Heart right ventricle (tissue), 16 donors: ENCODE results near the gene CIROP. TPM values are rescaled to one million over a fixed set of nuclear protein-coding genes. Genes with fewer than 3 reads are reported as not detected.
"Not testable (repeated sequence)": the region's sequence is repeated elsewhere in the genome, so short reads cannot be mapped to it uniquely, and the experiment has no call there.

Source experiments
- ATAC-seq, 8 donors: fragments of 200-7000 bp; cut with Tn5 transposase; one replicate each; pipeline ENCODE4 v1.9.1; 2020; ENCODE audit warnings: mild to moderate bottlenecking in 8 of 8, moderate library complexity in 8 of 8, moderate number of reproducible peaks in 1 of 8
- DNase-seq, 2 donors: peaks; one replicate each; pipeline ENCODE4 v3.0.0-alpha.2; 2020
- H3K27ac ChIP-seq, 10 donors: fragments of 200-600 bp; sonication (generic) in 2 of 10; one replicate each; pipeline versions ENCODE4 v1.5.0 to v1.8.0; 2020 to 2022; ENCODE audit warnings: mild to moderate bottlenecking in 3 of 10
- H3K27me3 ChIP-seq, 7 donors: fragments of 200-600 bp; one replicate each; pipeline ENCODE4 v1.8.0; 2021 to 2022; ENCODE audit warnings: mild to moderate bottlenecking in 2 of 7
- H3K36me3 ChIP-seq, 9 donors: fragments of 200-600 bp; sonication (generic) in 1 of 9; one replicate each; pipeline versions ENCODE4 v1.5.0 to v1.8.0; 2020 to 2022; ENCODE audit warnings: mild to moderate bottlenecking in 2 of 9
- H3K4me1 ChIP-seq, 9 donors: fragments of 200-600 bp; sonication (generic) in 1 of 9; one replicate each; pipeline versions ENCODE4 v1.5.0 to v1.8.0; 2020 to 2022; ENCODE audit warnings: mild to moderate bottlenecking in 4 of 9
- H3K4me3 ChIP-seq, 10 donors: fragments of 200-600 bp; sonication (generic) in 2 of 10; one replicate each; pipeline versions ENCODE4 v1.5.0 to v1.8.0; 2020 to 2022; ENCODE audit warnings: mild to moderate bottlenecking in 7 of 10, moderate library complexity in 2 of 10
- H3K9me3 ChIP-seq, 11 donors: fragments of 200-600 bp in 10 of 11; sonication (generic) in 2 of 11; one replicate each; pipeline versions ENCODE4 v1.5.0 to v1.8.0; 2013 to 2022; ENCODE audit warnings: mild to moderate bottlenecking in 2 of 11, control low read depth in 1 of 11, moderate library complexity in 1 of 11
- WGBS, 2 donors: extraction: QIAGEN DNeasy Blood & Tissue Kit; methylation state at CpG; one replicate each; pipeline ENCODE4 v1.1.7; 2013; ENCODE audit warnings: inconsistent platforms in 1 of 2; 5-methylcytosine and 5-hydroxymethylcytosine counted together
- intact Hi-C, 10 donors: fragments of 100-400 bp; cut with DNase I; formaldehyde crosslinking; loops; one replicate each; pipeline versions ENCODE4 v1.11.1 to v1.14.2; 2022
- polyA plus RNA-seq, 2 donors: library from polyadenylated mRNA; stranded (reverse); fragments of 200-250 nt; gene quantifications; one replicate each; pipeline ENCODE4 v1.2.3, GENCODE V29; 2013
- total RNA-seq, 10 donors: library from RNA; stranded (reverse); fragmentation: NEBNext Ultra II Directional in 3 of 10; extraction: Animal tissue kit (Norgen Biotek cat#: 25700) in 3 of 10; gene quantifications; one replicate each; pipeline versions ENCODE4 v1.2.1 to v1.2.4, GENCODE V29; 2021 to 2023
- TF ChIP-seq, protein P1 (sequence below), 9 donors: fragments of 200-600 bp; sonication (generic) in 2 of 9; IDR thresholded peaks; one replicate each; pipeline versions ENCODE4 v1.5.0 to v1.8.0; 2021 to 2022; ENCODE audit warnings: antibody characterized with exemption in 9 of 9, mild to moderate bottlenecking in 5 of 9, moderate library complexity in 1 of 9
- donor health status: Arrhythmogenic right ventricular cardiomyopathy.
- donor health status: ischemic (EF 13 %, LVEDD 7.1; RV severe dilation, severe dysfunction).
- donor health status: healthy with polysubstance abuse.
- donor health status: DM: no; HTN: yes; CAD: no.
- donor health status: DM: no; HTN: no; CAD: no.
- donor health status: ischemic (EF 25% LVEDD 6.9; RV normal size, moderate dysfunction).
- donor health status: ischemic (EF 25% LVEDD 5.7; RV mildly dilated, moderate dysfunction).
- donor health status: healthy.
- donor health status: DM: yes; HTN: yes; CAD: no.
- donor health status: Ischemic cardiomyopathy.
- donor health status: ischemic (EF 35%, LVEDD 5.7; RV mildly dilated, moderate dysfunction).
- donor health status: nonischemic (EF 11% LVEDD 7.7; RV severe dilation, severe dysfunction).
- donor health status: DM: yes; HTN: yes; CAD: no.
- donor health status: PGD.
- donor health status: ischemic (EF 29% LVEDD 5.4; RV normal size, mild dysfunction).
- donor health status: nonischemic (EF 23%, LVEDD 6.1; RV moderate dilation, normal function).

The CIROP gene
- total and polyA plus RNA-seq, 12 donors: not detected

GRCh38 chr14:23113431-23114119, 8.8 kb upstream of the CIROP start:
- Histone ChIP-seq H3K27ac (peak overlapping the region in 1 of 10 donors; percentile 42), H3K4me3 (no peak overlapping the region), H3K27me3 (peaks cover 0 to 29% (median 7%) of the 10 kb centered on the region in 7 donors), H3K4me1 (peaks cover 0 to 36% (median 0%) of the 10 kb centered on the region in 9 donors), H3K9me3 (no peaks in the 10 kb centered on the region), H3K36me3 (no peaks in the 10 kb centered on the region)
- intact Hi-C loops: no loop called here
- DNase-seq (no peak), ATAC-seq (peak in 6 of 8 donors; percentile 6 to 41 (median 20))
- WGBS, 2 donors: 37 to 59% methylated on average over 10 of the region's 10 CpGs
- TF ChIP-seq, protein P1, sequence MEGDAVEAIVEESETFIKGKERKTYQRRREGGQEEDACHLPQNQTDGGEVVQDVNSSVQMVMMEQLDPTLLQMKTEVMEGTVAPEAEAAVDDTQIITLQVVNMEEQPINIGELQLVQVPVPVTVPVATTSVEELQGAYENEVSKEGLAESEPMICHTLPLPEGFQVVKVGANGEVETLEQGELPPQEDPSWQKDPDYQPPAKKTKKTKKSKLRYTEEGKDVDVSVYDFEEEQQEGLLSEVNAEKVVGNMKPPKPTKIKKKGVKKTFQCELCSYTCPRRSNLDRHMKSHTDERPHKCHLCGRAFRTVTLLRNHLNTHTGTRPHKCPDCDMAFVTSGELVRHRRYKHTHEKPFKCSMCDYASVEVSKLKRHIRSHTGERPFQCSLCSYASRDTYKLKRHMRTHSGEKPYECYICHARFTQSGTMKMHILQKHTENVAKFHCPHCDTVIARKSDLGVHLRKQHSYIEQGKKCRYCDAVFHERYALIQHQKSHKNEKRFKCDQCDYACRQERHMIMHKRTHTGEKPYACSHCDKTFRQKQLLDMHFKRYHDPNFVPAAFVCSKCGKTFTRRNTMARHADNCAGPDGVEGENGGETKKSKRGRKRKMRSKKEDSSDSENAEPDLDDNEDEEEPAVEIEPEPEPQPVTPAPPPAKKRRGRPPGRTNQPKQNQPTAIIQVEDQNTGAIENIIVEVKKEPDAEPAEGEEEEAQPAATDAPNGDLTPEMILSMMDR (IDR thresholded peaks at IDR 0.05): no peak

DNA sequence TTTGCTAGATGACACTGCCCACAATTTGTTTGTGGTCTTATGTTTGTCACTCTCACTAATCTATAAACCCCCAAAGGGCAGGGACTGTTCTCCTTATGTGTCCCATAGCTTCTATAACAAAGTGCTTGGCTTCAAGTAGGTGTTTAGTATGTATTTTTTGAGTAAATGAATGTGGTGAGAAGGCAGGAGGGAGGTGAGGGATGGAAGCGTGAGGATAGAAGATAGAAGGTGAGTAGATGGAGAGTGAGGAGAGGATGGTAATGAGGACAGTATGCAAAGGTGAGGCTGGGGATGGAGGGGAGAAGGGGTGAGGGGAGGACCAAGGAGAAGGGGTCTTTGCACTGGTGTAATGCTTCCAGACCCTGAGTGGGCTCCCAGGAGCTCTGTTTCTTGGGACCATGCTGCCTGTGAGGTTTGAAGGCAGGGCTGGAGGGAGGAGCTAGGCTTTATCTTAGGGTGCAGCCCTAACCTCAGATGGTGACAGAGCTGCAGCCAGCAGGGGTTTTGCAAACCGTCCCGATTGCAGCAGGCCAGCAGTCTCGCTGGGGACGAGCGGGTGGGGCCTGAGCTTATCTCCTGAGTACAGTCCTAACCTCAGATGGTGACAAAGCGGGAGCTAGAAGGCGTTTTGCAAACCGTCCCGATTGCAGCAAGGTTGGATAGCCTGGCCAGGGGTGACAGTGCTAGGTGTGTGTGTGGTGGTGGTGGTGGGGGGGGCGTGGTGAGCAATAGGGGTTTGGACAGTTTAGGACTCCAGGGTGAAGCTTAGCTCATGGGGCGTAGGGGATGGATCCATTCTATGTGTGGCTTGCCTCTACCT, 7.8 kb upstream of the CIROP start:
- TF ChIP-seq, protein P1 (IDR thresholded peaks at IDR 0.05): no peak
- Histone ChIP-seq H3K27me3 (peaks cover 0 to 27% (median 7%) of the 10 kb centered on the region in 7 donors), H3K4me1 (peaks cover 0 to 32% (median 0%) of the 10 kb centered on the region in 9 donors), H3K36me3 (no peaks in the 10 kb centered on the region), H3K9me3 (no peaks in the 10 kb centered on the region), H3K27ac (peak overlapping the region in 1 of 10 donors; percentile 42), H3K4me3 (no peak overlapping the region)
- WGBS, 2 donors: 48 to 51% methylated on average over 12 of the region's 12 CpGs
- intact Hi-C loops: no loop called here
- ATAC-seq (peak in 2 of 8 donors; percentile 34 to 42), DNase-seq (no peak)

DNA sequence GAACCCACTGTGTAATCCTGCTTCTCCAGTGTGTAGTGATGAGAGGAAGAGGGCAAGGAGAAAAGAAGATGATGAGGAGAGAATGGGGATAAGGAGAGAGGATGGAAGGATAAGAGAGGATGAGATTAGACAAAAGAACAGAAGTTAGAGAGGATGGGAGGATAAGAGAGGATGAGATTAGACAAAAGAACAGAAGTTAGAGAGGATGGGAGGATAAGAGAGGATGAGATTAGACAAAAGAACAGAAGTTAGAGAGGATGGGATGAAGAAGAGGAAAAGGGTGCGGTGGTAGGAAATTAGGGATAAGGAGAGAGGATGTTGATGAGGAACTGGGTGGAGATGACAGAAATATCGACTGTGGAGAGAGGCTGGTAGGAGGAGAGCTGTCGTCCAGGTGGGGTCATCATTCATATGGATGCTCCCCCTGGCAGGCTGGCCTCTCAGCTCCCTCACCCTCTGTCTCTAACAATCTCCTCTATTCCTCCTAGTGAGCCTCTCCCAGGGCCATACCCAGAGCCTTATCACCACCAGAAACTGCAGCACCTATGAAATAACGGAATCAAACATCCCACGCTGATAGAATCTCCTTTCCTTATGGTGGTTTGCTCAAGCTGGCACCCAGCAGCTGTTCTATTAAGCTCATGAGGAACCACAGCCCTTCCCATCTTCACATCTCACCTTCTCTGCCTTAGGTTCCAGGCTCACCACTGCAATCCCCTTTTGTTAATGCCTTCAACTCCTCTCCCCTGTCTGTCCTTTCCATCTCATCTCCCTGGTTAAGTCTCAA, 6.0 kb upstream of the CIROP start:
- TF ChIP-seq, protein P1 (IDR thresholded peaks at IDR 0.05): no peak
- no peaks in the 10 kb centered on the region for H3K36me3 ChIP-seq
- intact Hi-C loops: loop anchor here in 1 of 10 donors (2.0 kb wide), 1 partner anchor 42 kb away; no protein-coding TSS in a partner anchor
- no peaks in the 10 kb centered on the region for H3K9me3 ChIP-seq
- H3K27me3 ChIP-seq: peaks cover 0 to 24% (median 7%) of the 10 kb centered on the region in 7 donors
- ATAC-seq: no peak
- 59 to 67% methylated on average over 5 of the region's 5 CpGs for WGBS, 2 donors
- H3K4me1 ChIP-seq: peaks cover 0 to 36% (median 1%) of the 10 kb centered on the region in 9 donors
- DNase-seq: no peak
- H3K27ac ChIP-seq: no peak overlapping the region
- no peak overlapping the region for H3K4me3 ChIP-seq

GRCh38 chr14:23109769-23110168, 5.0 kb upstream of the CIROP start:
- Histone ChIP-seq H3K4me1 (peaks cover 0 to 35% (median 6%) of the 10 kb centered on the region in 9 donors), H3K9me3 (no peaks in the 10 kb centered on the region), H3K4me3 (no peak overlapping the region), H3K36me3 (no peaks in the 10 kb centered on the region), H3K27ac (no peak overlapping the region), H3K27me3 (peaks cover 0 to 23% (median 7%) of the 10 kb centered on the region in 7 donors)
- ATAC-seq (no peak), DNase-seq (no peak)
- 86 to 95% methylated on average over 1 of the region's 1 CpG for WGBS, 2 donors
- intact Hi-C loops: loop anchor here in 3 of 10 donors (2.0 to 5.0 kb wide), 2 partner anchors 41 to 42 kb away; no protein-coding TSS in a partner anchor
- TF ChIP-seq, protein P1 (IDR thresholded peaks at IDR 0.05): no peak

DNA sequence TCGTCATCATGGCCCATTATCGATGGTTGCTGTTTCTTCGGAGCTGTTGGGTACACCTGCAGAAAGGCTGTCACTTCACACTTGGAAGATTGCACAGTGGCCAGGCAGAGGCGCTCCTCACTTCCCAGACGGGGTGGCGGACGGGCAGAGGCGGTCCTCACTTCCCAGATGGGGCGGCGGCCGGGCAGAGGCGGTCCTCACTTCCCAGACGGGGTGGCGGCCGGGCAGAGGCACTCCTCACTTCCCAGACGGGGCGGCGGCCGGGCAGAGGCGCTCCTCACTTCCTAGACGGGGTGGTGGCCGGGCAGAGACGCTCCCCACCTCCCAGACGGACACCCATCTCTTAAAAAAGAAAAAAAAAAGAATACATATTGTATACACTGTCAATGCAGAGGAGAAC, 3.4 kb upstream of the CIROP start:
- H3K36me3 ChIP-seq, DNase-seq, H3K4me3 ChIP-seq, H3K27ac ChIP-seq, ATAC-seq, H3K9me3 ChIP-seq: not testable (repeated sequence)
- 90 to 92% methylated on average over 24 of the region's 24 CpGs for WGBS, 2 donors
- Histone ChIP-seq H3K27me3 (peaks cover 0 to 23% (median 7%) of the 10 kb centered on the region in 7 donors), H3K4me1 (peaks cover 0 to 19% (median 0%) of the 10 kb centered on the region in 9 donors)
- intact Hi-C loops: loop anchor here in 2 of 10 donors (2.0 to 5.0 kb wide), 2 partner anchors 39 to 41 kb away; no protein-coding TSS in a partner anchor

- intact Hi-C loops: loop anchor here in 2 of 10 donors (2.0 to 5.0 kb wide), 2 partner anchors 39 to 40 kb away; no protein-coding TSS in a partner anchor
- H3K36me3 ChIP-seq, H3K4me3 ChIP-seq, H3K27ac ChIP-seq, ATAC-seq, DNase-seq, H3K9me3 ChIP-seq: not testable (repeated sequence)
- WGBS, 2 donors: 78 to 91% methylated on average over 1 to 2 of the region's 5 CpGs
- peaks cover 0 to 20% (median 6%) of the 10 kb centered on the region in 7 donors for H3K27me3 ChIP-seq
- peaks cover 0 to 15% (median 0%) of the 10 kb centered on the region in 9 donors for H3K4me1 ChIP-seq
These were observed 2.8 kb upstream of the CIROP start for GRCh38 chr14:23107620-23108019.
